OCI-LY3 (cell line): Measurements from ENCODE around the gene IFNAR1.
A peak's percentile ranks its signal among the peaks of the same experiment; 100 is the strongest.

Source experiments
- H2AFZ ChIP-seq: fragments of 200-600, 300-600 bp; shearing (Covaris generic); 2 replicates; pipeline ENCODE4 v1.6.0; 2014; ENCODE audit warnings: antibody characterized with exemption, low read depth, low read length
- H3K27ac ChIP-seq: fragments of 200-600, 300-600 bp; sonication (generic); 2 replicates; pipeline ENCODE4 v1.5.1; 2014; ENCODE audit warnings: mild to moderate bottlenecking, low read length, moderate library complexity, mixed read lengths
- H3K27me3 ChIP-seq: fragments of 200-600, 300-600 bp; sonication (generic); 2 replicates; pipeline ENCODE4 v1.6.1; 2014; ENCODE audit warnings: low read depth, low read length, mixed read lengths
- H3K36me3 ChIP-seq: fragments of 200-600, 300-600 bp; sonication (generic); replicated peaks from 2 replicates; pipeline ENCODE3; 2014; ENCODE audit warnings: low read depth, low read length, mixed read lengths
- H3K4me1 ChIP-seq: fragments of 300-600, 200-600 bp; sonication (generic); 2 replicates; pipeline ENCODE4 v1.6.1; 2014; ENCODE audit warnings: low read length, mixed read lengths
- H3K4me2 ChIP-seq: fragments of 200-600, 300-600 bp; sonication (generic); 2 replicates; pipeline ENCODE4 v1.6.1; 2014; ENCODE audit warnings: low read length, mixed read lengths
- H3K4me3 ChIP-seq: fragments of 300-600, 200-600 bp; sonication (generic); 2 replicates; pipeline ENCODE4 v1.5.1; 2014; ENCODE audit warnings: antibody characterized with exemption, mild to moderate bottlenecking, low read length, moderate library complexity
- H3K79me2 ChIP-seq: fragments of 300-600, 200-600 bp; shearing (Covaris generic); 2 replicates; pipeline ENCODE4 v1.6.1; 2014; ENCODE audit warnings: mild to moderate bottlenecking, low read length, mixed read lengths
- H3K9ac ChIP-seq: fragments of 300-600, 200-600 bp; shearing (Covaris generic); 2 replicates; pipeline ENCODE4 v1.6.0; 2014; ENCODE audit warnings: mild to moderate bottlenecking, low read length, moderate library complexity
- H3K9me3 ChIP-seq: fragments of 200-600, 300-600 bp; shearing (Covaris generic); 2 replicates; pipeline ENCODE4 v1.6.1; 2014; ENCODE audit warnings: low read length, mixed read lengths; ENCODE audit not compliant: insufficient read depth
- H4K20me1 ChIP-seq: fragments of 200-600, 300-600 bp; sonication (generic); 2 replicates; pipeline ENCODE4 v1.6.1; 2016; ENCODE audit warnings: low read length, mixed read lengths; ENCODE audit not compliant: insufficient read depth
- EZH2phosphoT487 ChIP-seq: fragments of 200-600 bp; shearing (Covaris generic); IDR thresholded peaks from 2 replicates; pipeline ENCODE4 v1.6.1; 2018; ENCODE audit warnings: antibody characterized with exemption, mixed run types, low read depth
- TF ChIP-seq, protein P1 (sequence below): fragments of 200-600, 300-600 bp; sonication (generic); IDR thresholded peaks from 2 replicates; pipeline ENCODE4 v1.5.1; 2014; ENCODE audit warnings: antibody characterized with exemption, low read length, low read depth

Gene IFNAR1

DNA sequence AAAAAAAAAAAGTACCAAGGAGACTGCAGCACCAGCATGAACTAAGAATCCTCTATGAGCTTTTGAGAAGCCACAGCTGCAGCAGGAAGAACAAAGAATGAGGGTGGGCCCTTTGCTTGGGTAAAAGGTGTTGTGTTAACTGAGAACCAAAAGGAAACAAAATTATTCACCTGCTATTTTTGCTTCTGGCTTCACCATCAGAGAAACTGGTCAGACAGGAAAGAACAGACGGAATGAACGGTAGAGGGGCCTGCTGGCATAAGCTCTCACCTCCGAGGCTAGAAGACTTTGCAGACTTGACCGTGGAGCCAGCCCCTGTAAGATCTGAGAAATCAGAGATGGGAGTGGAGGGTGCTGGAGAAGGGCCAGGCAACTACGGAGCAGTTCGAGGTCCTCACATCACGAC, 31.0 kb upstream of the IFNAR1 start:
- no peaks in the 10 kb centered on the region for H3K27me3 ChIP-seq
- no peak overlapping the region for H2AFZ ChIP-seq
- H3K9ac ChIP-seq, result no peak overlapping the region
- H3K36me3 ChIP-seq, result peaks cover 3% of the 10 kb centered on the region
- H3K27ac ChIP-seq, result no peak overlapping the region
- H3K4me1 ChIP-seq, result peaks cover 6% of the 10 kb centered on the region
- H4K20me1 ChIP-seq, result no peaks in the 10 kb centered on the region
- TF ChIP-seq, protein P1, sequence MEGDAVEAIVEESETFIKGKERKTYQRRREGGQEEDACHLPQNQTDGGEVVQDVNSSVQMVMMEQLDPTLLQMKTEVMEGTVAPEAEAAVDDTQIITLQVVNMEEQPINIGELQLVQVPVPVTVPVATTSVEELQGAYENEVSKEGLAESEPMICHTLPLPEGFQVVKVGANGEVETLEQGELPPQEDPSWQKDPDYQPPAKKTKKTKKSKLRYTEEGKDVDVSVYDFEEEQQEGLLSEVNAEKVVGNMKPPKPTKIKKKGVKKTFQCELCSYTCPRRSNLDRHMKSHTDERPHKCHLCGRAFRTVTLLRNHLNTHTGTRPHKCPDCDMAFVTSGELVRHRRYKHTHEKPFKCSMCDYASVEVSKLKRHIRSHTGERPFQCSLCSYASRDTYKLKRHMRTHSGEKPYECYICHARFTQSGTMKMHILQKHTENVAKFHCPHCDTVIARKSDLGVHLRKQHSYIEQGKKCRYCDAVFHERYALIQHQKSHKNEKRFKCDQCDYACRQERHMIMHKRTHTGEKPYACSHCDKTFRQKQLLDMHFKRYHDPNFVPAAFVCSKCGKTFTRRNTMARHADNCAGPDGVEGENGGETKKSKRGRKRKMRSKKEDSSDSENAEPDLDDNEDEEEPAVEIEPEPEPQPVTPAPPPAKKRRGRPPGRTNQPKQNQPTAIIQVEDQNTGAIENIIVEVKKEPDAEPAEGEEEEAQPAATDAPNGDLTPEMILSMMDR, result no peak
- TF ChIP-seq EZH2phosphoT487, result no peak
- H3K4me2 ChIP-seq, result no peak overlapping the region
- no peaks in the 10 kb centered on the region for H3K9me3 ChIP-seq
- H3K4me3 ChIP-seq, result no peak overlapping the region
- H3K79me2 ChIP-seq, result no peaks in the 10 kb centered on the region

DNA sequence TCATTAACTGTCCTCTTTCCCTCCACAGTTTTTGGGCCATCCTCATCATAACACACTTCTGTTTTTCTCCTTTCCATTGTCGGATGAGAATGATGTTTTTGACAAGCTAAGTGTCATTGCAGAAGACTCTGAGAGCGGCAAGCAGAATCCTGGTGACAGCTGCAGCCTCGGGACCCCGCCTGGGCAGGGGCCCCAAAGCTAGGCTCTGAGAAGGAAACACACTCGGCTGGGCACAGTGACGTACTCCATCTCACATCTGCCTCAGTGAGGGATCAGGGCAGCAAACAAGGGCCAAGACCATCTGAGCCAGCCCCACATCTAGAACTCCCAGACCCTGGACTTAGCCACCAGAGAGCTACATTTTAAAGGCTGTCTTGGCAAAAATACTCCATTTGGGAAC, 28.6 kb upstream of the IFNAR1 start:
- no peak overlapping the region for H3K9ac ChIP-seq
- TF ChIP-seq, protein P1, result no peak
- no peak for TF ChIP-seq EZH2phosphoT487
- no peak overlapping the region for H3K27ac ChIP-seq
- no peak overlapping the region for H2AFZ ChIP-seq
- no peak overlapping the region for H3K4me3 ChIP-seq
- H3K4me2 ChIP-seq, result peak overlapping the region; percentile 14; the same call in 1 of the 2 replicates
- peaks cover 3% of the 10 kb centered on the region for H3K36me3 ChIP-seq
- H4K20me1 ChIP-seq, result no peaks in the 10 kb centered on the region
- H3K27me3 ChIP-seq, result no peaks in the 10 kb centered on the region
- H3K79me2 ChIP-seq, result no peaks in the 10 kb centered on the region
- peaks cover 25% of the 10 kb centered on the region for H3K4me1 ChIP-seq
- peaks cover 3% of the 10 kb centered on the region; the same call in 1 of the 2 replicates for H3K9me3 ChIP-seq

DNA sequence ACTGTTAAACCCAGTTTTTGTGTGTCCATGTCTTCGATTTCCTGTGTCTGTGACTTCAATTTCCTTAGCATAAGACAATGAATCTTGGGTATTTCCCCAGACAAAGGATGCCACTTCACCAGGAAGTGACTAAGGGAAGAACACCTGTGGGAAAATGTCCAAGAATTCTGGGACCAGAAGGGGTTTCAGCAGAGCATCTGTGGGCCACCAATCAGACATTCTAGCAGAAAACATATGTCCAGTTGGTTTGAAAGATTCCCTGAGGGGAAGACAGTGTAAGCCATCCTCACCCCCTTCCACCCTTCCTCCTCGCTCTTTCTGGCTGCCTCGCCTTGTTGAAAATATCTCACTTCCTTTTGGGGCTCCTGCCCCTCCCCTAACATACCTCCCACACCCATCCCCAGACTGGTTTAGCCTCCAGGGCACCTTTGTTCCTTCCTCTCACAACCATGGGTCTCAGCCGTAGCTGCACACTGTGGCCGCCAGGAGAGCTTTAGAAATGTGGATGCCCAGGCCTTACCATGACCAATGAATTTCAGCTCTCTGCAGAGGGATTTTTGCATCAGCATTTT, 25.5 kb upstream of the IFNAR1 start:
- Histone ChIP-seq H3K4me2 (peak overlapping the region; percentile 60), H4K20me1 (no peaks in the 10 kb centered on the region), H3K27me3 (no peaks in the 10 kb centered on the region), H3K79me2 (no peaks in the 10 kb centered on the region), H3K27ac (no peak overlapping the region), H3K36me3 (peaks cover 3% of the 10 kb centered on the region), H3K9me3 (peaks cover 3% of the 10 kb centered on the region; the same call in 1 of the 2 replicates), H2AFZ (no peak overlapping the region), H3K4me1 (peaks cover 29% of the 10 kb centered on the region), H3K4me3 (peak overlapping the region; percentile 42; the same call in 1 of the 2 replicates), H3K9ac (no peak overlapping the region)
- TF ChIP-seq EZH2phosphoT487, result no peak
- TF ChIP-seq, protein P1, result no peak

DNA sequence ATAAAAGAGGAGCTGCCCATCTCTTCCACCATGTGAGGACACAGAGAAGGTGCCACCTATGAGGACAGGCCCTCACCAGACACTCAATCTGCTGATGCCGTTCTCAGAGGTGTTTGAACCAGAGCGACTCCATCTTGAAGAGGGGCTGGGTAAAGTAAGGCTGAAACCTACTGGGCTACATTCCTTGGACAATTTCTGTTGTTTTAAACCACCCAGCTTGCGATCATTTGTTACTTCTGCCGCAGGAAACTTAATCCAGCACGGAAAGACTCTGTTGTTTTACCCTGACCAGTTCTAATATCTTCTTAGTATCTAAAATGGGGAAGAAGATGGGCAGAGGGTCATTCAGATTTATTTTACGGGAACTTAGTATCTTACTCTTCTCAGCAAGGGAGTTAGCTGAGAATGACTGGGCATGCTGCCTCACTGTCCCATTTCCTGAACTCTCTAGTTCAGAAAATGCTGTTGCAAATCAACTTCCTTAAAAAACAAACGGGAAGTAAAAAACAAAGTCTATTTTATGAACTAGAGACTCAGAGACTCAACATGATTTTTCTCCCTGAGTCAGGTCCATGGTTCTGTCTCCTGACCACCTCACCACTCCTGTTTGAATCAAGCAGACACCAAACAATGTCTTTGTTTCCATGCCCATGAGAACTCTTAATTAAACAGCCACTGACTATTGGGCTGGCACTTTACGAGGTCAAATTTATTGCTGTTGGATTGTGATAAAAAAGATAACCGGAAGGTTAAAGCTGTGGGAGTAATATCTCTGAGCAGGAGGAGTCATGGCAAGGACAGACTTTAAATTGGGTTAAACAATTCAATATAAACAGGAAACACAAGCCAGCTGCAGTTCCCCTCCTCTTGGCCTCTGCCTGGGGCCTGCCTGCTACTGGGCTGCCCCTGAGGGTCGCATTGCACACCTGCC, 23.8 kb upstream of the IFNAR1 start:
- Histone ChIP-seq H3K4me3 (no peak overlapping the region), H3K9me3 (peaks cover 3% of the 10 kb centered on the region; the same call in 1 of the 2 replicates), H3K4me2 (no peak overlapping the region), H3K4me1 (peaks cover 29% of the 10 kb centered on the region), H2AFZ (no peak overlapping the region), H3K79me2 (no peaks in the 10 kb centered on the region), H3K36me3 (peaks cover 3% of the 10 kb centered on the region), H3K27me3 (no peaks in the 10 kb centered on the region), H3K27ac (no peak overlapping the region), H4K20me1 (no peaks in the 10 kb centered on the region), H3K9ac (no peak overlapping the region)
- TF ChIP-seq EZH2phosphoT487, result no peak
- TF ChIP-seq, protein P1, result no peak
